Neural cell (in vitro differentiated cells): ENCODE results near the gene CCN2. TPM values are rescaled to one million over a fixed set of nuclear protein-coding genes. Genes with fewer than 3 reads are reported as not detected.

Experiments used
- H2AFZ ChIP-seq: fragments of 200-600, 300-800 bp; sonication (generic), shearing (Covaris generic); 2 replicates; pipeline ENCODE4 v1.6.0; 2014; ENCODE audit warnings: low read depth, mild to moderate bottlenecking, antibody characterized with exemption, low read length, moderate library complexity
- H3F3A ChIP-seq: fragments of 200-600 bp; shearing (Covaris generic); 2 replicates; pipeline ENCODE4 v1.6.1; 2016; ENCODE audit warnings: mild to moderate bottlenecking, moderate library complexity, mixed read lengths, antibody characterized with exemption, low read length; ENCODE audit not compliant: insufficient read depth, poor library complexity, severe bottlenecking
- H3K27ac ChIP-seq: fragments of 200-600, 300-800 bp; sonication (generic), shearing (Covaris generic); 2 replicates; pipeline ENCODE4 v1.5.1; 2014; ENCODE audit warnings: mild to moderate bottlenecking, low read length, moderate library complexity
- H3K27me3 ChIP-seq: fragments of 300-800, 200-600 bp; sonication (generic), shearing (Covaris generic); 2 replicates; pipeline ENCODE4 v1.6.0; 2014; ENCODE audit warnings: mild to moderate bottlenecking, low read depth, low read length, moderate library complexity; ENCODE audit not compliant: insufficient read depth
- H3K36me3 ChIP-seq: fragments of 300-800, 200-600 bp; sonication (generic), shearing (Covaris generic); 2 replicates; pipeline ENCODE4 v1.5.1; 2014; ENCODE audit warnings: mild to moderate bottlenecking, antibody characterized with exemption, low read length, moderate library complexity; ENCODE audit not compliant: insufficient read depth
- H3K4me2 ChIP-seq: fragments of 300-800, 200-600 bp; sonication (generic), shearing (Covaris generic); 2 replicates; pipeline ENCODE4 v1.6.0; 2014; ENCODE audit warnings: mild to moderate bottlenecking, low read length
- H3K4me3 ChIP-seq: fragments of 300-800, 200-600 bp; sonication (generic), shearing (Covaris generic); 2 replicates; pipeline ENCODE4 v1.5.1; 2014; ENCODE audit warnings: mild to moderate bottlenecking, low read length, moderate library complexity
- H3K79me2 ChIP-seq: fragments of 200-600 bp; shearing (Covaris generic); replicated peaks from 2 replicates; pipeline ENCODE4 v1.6.0; 2014; ENCODE audit warnings: mild to moderate bottlenecking, low read length, moderate library complexity; ENCODE audit not compliant: insufficient read depth
- H3K9ac ChIP-seq: fragments of 300-800, 200-600 bp; sonication (generic), shearing (Covaris generic); 2 replicates; pipeline ENCODE4 v1.6.1; 2016; ENCODE audit warnings: mild to moderate bottlenecking, low read length, mixed read lengths
- H3K9me2 ChIP-seq: fragments of 200-600 bp; shearing (Covaris generic); 2 replicates; pipeline ENCODE4 v1.6.1; 2016; ENCODE audit warnings: mild to moderate bottlenecking, low read length, mixed read lengths; ENCODE audit not compliant: insufficient read depth
- H3K9me3 ChIP-seq: fragments of 200-600, 300-800 bp; sonication (generic), shearing (Covaris generic); 2 replicates; pipeline ENCODE4 v1.6.1; 2016; ENCODE audit warnings: mild to moderate bottlenecking, mixed run types, low read length, moderate library complexity, mixed read lengths
- H4K20me1 ChIP-seq: fragments of 200-600 bp; shearing (Covaris generic); 2 replicates; pipeline ENCODE4 v1.6.1; 2016; ENCODE audit warnings: mild to moderate bottlenecking, mixed run types; ENCODE audit not compliant: insufficient read depth
- CTCF ChIP-seq: fragments of 450-650 bp; IDR thresholded peaks from 2 replicates; pipeline ENCODE4 v1.5.1; 2014; ENCODE audit warnings: antibody characterized with exemption, mild to moderate bottlenecking, moderate library complexity; ENCODE audit not compliant: poor library complexity, severe bottlenecking
- EP300 ChIP-seq: fragments of 450-650 bp; conservative IDR thresholded peaks from 2 replicates; pipeline ENCODE4 v1.6.1; 2014; ENCODE audit warnings: antibody characterized with exemption, mild to moderate bottlenecking, moderate library complexity; ENCODE audit not compliant: poor library complexity, severe bottlenecking
- EZH2 ChIP-seq: fragments of 200-600, 300-800 bp; shearing (Covaris generic), sonication (generic); IDR thresholded peaks from 2 replicates; pipeline ENCODE4 v1.6.1; 2014; ENCODE audit warnings: antibody characterized with exemption, low read length, borderline replicate concordance, mild to moderate bottlenecking; ENCODE audit not compliant: insufficient read depth, poor library complexity, severe bottlenecking
- MXI1 ChIP-seq: fragments of 450-650 bp; conservative IDR thresholded peaks from 2 replicates; pipeline ENCODE4 v1.6.1; 2014; ENCODE audit warnings: antibody characterized with exemption, mild to moderate bottlenecking; ENCODE audit not compliant: poor library complexity, severe bottlenecking
- POLR2AphosphoS5 ChIP-seq: IDR thresholded peaks from 2 replicates; pipeline ENCODE4 v1.6.1; 2012
- RAD21 ChIP-seq: fragments of 450-650 bp; conservative IDR thresholded peaks from 2 replicates; pipeline ENCODE4 v1.6.1; 2014; ENCODE audit warnings: antibody characterized with exemption, mild to moderate bottlenecking, moderate library complexity
- REST ChIP-seq: IDR thresholded peaks from 2 replicates; pipeline ENCODE4 v1.6.1; 2012; ENCODE audit warnings: borderline replicate concordance
- SMC3 ChIP-seq: fragments of 450-650 bp; conservative IDR thresholded peaks from 2 replicates; pipeline ENCODE4 v1.6.1; 2014; ENCODE audit warnings: antibody characterized with exemption, mild to moderate bottlenecking, moderate library complexity; ENCODE audit not compliant: poor library complexity
- TAF1 ChIP-seq: IDR thresholded peaks from 2 replicates; pipeline ENCODE4 v1.6.1; 2012; ENCODE audit warnings: low read depth
- polyA plus RNA-seq: library from polyadenylated mRNA; depleted of rRNA; stranded (reverse); fragments of >200 nt; gene quantifications from 2 replicates; pipeline ENCODE4 v1.2.3, GENCODE V29; 2014

CCN2 gene
- polyA plus RNA-seq, 1 donor from 2014 or later, result 1.5 TPM

DNA sequence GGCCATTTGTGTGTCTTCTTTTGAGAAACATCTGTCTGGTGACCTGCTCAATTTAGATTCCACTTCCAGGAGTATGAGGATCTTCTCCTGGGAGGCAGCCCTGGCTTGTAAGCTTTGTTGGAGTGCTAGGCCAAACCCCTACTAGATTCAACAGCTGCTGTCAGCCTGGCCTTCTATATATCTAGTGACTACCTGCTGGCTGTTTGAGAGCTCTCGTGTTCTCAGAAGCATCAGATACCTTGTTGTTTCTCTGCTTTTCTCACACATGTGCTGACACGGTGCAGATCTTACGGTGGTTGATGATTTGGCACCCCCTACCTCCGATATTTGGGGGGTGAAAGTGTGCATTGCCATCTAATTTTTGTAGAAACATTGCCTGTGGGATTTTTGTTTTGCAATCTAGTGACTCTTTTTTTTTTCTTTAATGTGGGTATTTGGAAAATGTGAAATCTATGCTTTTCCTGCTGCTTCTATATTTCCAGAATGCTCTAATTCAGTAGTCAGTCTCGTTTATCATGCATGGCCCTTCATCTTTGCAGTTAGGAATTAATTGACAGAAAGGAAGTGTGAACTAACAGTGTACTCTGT is 4.7 kb downstream of the CCN2 start:
- Histone ChIP-seq H3K9ac (no peak overlapping the region), H3K4me3 (no peak overlapping the region), H3K79me2 (no peaks in the 10 kb centered on the region), H4K20me1 (no peaks in the 10 kb centered on the region), H3K27ac (no peak overlapping the region), H3F3A (no peaks in the 10 kb centered on the region), H3K27me3 (peaks cover 6% of the 10 kb centered on the region), H3K9me2 (no peaks in the 10 kb centered on the region), H3K9me3 (no peaks in the 10 kb centered on the region), H2AFZ (no peak overlapping the region), H3K4me2 (no peak overlapping the region), H3K36me3 (no peaks in the 10 kb centered on the region)
- TF ChIP-seq RAD21 (no peak), CTCF (no peak)

DNA sequence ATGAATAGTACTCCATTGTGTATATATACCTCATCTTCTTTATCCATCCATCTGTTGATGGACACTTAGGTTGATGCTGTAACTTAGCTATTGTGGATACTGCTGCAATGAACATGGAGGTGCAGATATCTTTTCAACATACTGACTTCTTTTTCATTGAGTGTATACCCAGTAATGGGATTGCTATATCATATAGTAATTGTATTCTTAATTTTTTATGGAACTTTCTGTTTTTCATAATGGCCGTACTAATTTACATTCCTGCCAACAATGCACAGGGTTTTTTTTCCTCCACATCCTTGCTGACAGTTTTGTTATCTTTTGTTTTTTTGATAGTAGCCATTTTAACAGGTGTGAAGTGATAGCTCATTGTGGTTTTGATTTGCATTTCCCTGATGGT is 5.2 kb downstream of the CCN2 start:
- TF ChIP-seq POLR2AphosphoS5, result no peak
- no peak for TF ChIP-seq EP300
- TF ChIP-seq CTCF, result no peak
- TF ChIP-seq SMC3, result no peak
- TF ChIP-seq RAD21, result no peak
- no peak for TF ChIP-seq TAF1
- no peak for TF ChIP-seq REST
- no peak for TF ChIP-seq MXI1
- no peak for TF ChIP-seq EZH2
- Histone ChIP-seq H3K4me3 (no peak overlapping the region), H3K9me2 (no peaks in the 10 kb centered on the region), H4K20me1 (no peaks in the 10 kb centered on the region), H3K4me2 (no peak overlapping the region), H3K27me3 (peaks cover under 1% of the 10 kb centered on the region), H3K36me3 (no peaks in the 10 kb centered on the region), H3K27ac (no peak overlapping the region), H3K79me2 (no peaks in the 10 kb centered on the region), H3K9me3 (no peaks in the 10 kb centered on the region), H2AFZ (no peak overlapping the region), H3F3A (no peaks in the 10 kb centered on the region), H3K9ac (no peak overlapping the region)
